ENCODE results near the gene SCP2. TPM values are rescaled to one million over a fixed set of nuclear protein-coding genes. Genes with fewer than 3 reads are reported as not detected.

The SCP2 gene
- total RNA-seq, 1 experiment from 2014 or later = 252 TPM

Other genes starting within 250 kb of the SCP2 start
- gene COA7, start 228.9 kb upstream of the SCP2 start, total RNA-seq (2014; rRNA removed; shearing (Covaris generic)) = 15.9 and 16.6 TPM in 2 replicates
- gene ZYG11B, start 200.8 kb upstream of the SCP2 start, total RNA-seq (2014; rRNA removed; shearing (Covaris generic)) = 23.9 and 24.9 TPM in 2 replicates
- 3.1 and 4.5 TPM in 2 replicates for gene ZYG11A, start 84.5 kb upstream of the SCP2 start, total RNA-seq (2014; rRNA removed; shearing (Covaris generic))
- gene ECHDC2, start 5.5 kb upstream of the SCP2 start, total RNA-seq (2014; rRNA removed; shearing (Covaris generic)) = 7.3 and 13.3 TPM in 2 replicates
- 0.10 TPM in 1 of 2 replicates, not detected in the other for gene PODN, start 134.9 kb downstream of the SCP2 start, total RNA-seq (2014; rRNA removed; shearing (Covaris generic))
- gene SLC1A7, start 215.4 kb downstream of the SCP2 start, total RNA-seq (2014; rRNA removed; shearing (Covaris generic)) = 0.60 and 2.4 TPM in 2 replicates